ENCODE data around the gene ZFPL1. TPM values are rescaled to one million over a fixed set of nuclear protein-coding genes. Genes with fewer than 3 reads are reported as not detected.
A peak's percentile ranks its signal among the peaks of the same experiment; 100 is the strongest.

Gene ZFPL1
- total RNA-seq, 2 experiments from 2014 or later = 38.4 to 43.9 TPM

DNA sequence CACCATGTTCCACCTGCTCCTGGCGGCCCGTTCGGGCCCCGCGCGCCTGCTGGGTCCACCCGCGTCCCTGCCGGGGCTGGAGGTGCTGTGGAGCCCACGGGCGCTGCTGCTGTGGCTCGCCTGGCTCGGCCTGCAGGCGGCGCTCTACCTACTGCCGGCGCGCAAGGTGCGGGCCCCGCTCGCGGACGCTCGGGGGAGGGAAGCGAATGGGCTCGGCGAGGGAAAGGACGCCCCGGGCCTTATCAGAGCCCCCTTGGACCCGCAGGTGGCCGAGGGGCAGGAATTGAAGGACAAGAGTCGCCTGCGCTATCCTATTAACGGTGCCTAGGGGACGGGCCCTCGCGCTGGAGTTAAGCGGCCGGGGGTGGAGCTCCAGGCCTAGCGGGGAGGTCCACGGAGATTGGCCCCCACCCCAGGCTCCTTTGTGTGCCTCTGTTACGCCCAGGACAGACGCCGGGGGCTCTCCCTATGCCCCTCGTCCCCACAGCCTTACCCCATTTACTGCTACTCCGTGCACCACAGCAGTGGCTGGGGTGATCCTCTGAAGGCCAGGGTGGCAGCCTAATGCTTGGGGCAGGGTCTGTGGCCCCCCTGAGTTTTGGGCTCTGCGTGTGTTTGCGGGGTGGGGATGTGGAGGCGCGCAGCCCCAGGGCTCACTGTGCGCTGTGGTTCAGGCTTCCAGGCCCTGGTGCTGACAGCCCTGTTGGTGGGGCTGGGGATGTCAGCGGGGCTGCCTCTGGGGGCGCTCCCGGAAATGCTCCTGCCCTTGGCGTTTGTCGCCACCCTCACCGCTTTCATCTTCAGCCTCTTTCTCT, 28.7 kb downstream of the ZFPL1 start:
- no TSS peak for BruUV-seq (replicated peaks)
- H3K27ac ChIP-seq (ENCODE audit: low read depth, low read length, poor library complexity, severe bottlenecking) = peak overlapping the region; percentile 73
- H3K79me2 ChIP-seq (ENCODE audit: insufficient read depth, low read depth, low read length) = peaks cover 13% of the 10 kb centered on the region
- no peaks in the 10 kb centered on the region for H3K9me2 ChIP-seq (ENCODE audit: insufficient read depth, low read length)
- ChIA-PET CTCF (ENCODE audit: unreplicated experiment) (interaction anchor here (0.9 to 1.7 kb wide), 2 partner anchors 9 to 261 kb away, joined by 3 to 4 read pairs; partner anchors contain the start of gene FAU), POLR2A (interaction anchor here (1.0 to 2.1 kb wide), 4 partner anchors 19 to 385 kb away, joined by 3 to 10 read pairs (median 4); no protein-coding TSS in a partner anchor)
- H3K4me1 ChIP-seq (ENCODE audit: insufficient read depth, low read length, poor library complexity, severe bottlenecking) = peaks cover 55% of the 10 kb centered on the region
- peaks cover 49% of the 10 kb centered on the region for H3K36me3 ChIP-seq (ENCODE audit: insufficient read depth, low read length)
- H3K9me3 ChIP-seq (ENCODE audit: low read length) = no peaks in the 10 kb centered on the region
- peak overlapping the region; percentile 49; the same call in 1 of the 2 replicates for H2AFZ ChIP-seq (ENCODE audit: low read length)
- peak; percentile 80 for DNase-seq (ENCODE audit: low spot score)
- intact Hi-C loops (cut with micrococcal nuclease; ENCODE audit: unreplicated experiment) = loop anchor here (10.0 kb wide), 1 partner anchor 338 kb away; the partner anchor contains the start of gene SF1
- peak overlapping the region; percentile 69 for H3K4me3 ChIP-seq (ENCODE audit: low read depth, low read length, poor library complexity, severe bottlenecking)
- H4K20me1 ChIP-seq (ENCODE audit: insufficient read depth, low read length) = peaks cover 8% of the 10 kb centered on the region; the same call in 1 of the 2 replicates
- H3K4me2 ChIP-seq (ENCODE audit: low read length) = peak overlapping the region; percentile 91
- TF ChIP-seq, protein P1, sequence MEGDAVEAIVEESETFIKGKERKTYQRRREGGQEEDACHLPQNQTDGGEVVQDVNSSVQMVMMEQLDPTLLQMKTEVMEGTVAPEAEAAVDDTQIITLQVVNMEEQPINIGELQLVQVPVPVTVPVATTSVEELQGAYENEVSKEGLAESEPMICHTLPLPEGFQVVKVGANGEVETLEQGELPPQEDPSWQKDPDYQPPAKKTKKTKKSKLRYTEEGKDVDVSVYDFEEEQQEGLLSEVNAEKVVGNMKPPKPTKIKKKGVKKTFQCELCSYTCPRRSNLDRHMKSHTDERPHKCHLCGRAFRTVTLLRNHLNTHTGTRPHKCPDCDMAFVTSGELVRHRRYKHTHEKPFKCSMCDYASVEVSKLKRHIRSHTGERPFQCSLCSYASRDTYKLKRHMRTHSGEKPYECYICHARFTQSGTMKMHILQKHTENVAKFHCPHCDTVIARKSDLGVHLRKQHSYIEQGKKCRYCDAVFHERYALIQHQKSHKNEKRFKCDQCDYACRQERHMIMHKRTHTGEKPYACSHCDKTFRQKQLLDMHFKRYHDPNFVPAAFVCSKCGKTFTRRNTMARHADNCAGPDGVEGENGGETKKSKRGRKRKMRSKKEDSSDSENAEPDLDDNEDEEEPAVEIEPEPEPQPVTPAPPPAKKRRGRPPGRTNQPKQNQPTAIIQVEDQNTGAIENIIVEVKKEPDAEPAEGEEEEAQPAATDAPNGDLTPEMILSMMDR (conservative IDR thresholded peaks at IDR 0.05; ENCODE audit: low read length) = peak; percentile 90
- TF ChIP-seq EZH2phosphoT487 (IDR thresholded peaks at IDR 0.05; ENCODE audit: borderline replicate concordance, low read depth, low read length) = no peak

DNA sequence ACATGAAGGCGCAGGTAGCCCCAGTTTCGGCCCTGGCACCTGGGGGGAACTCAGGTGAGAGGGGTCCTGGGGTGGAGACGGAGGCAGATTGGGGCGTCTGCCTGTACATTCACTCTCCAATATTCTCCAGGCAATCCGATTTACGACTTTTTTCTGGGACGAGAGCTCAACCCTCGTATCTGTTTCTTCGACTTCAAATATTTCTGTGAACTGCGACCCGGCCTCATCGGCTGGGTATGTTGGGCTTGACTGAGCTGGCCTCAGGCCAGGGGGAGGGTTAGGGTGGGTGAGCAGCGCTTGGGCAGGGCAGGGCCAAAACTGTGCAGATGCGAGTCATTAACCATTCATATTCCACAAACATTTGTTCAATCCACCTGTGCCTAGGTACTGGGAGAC, 29.3 kb downstream of the ZFPL1 start:
- H3K79me2 ChIP-seq (ENCODE audit: insufficient read depth, low read depth, low read length) = peaks cover 13% of the 10 kb centered on the region
- H4K20me1 ChIP-seq (ENCODE audit: insufficient read depth, low read length) = peaks cover 8% of the 10 kb centered on the region; the same call in 1 of the 2 replicates
- H3K36me3 ChIP-seq (ENCODE audit: insufficient read depth, low read length) = peaks cover 54% of the 10 kb centered on the region
- peak overlapping the region; percentile 91 for H3K4me2 ChIP-seq (ENCODE audit: low read length)
- no peak for TF ChIP-seq EZH2phosphoT487 (IDR thresholded peaks at IDR 0.05; ENCODE audit: borderline replicate concordance, low read depth, low read length)
- TF ChIP-seq, protein P1 (conservative IDR thresholded peaks at IDR 0.05; ENCODE audit: low read length) = no peak
- H3K9me2 ChIP-seq (ENCODE audit: insufficient read depth, low read length) = no peaks in the 10 kb centered on the region
- POLR2A ChIA-PET = interaction anchor here (1.4 to 2.1 kb wide), 2 partner anchors 19 to 22 kb away, joined by 4 to 10 read pairs; no protein-coding TSS in a partner anchor
- intact Hi-C loops (cut with micrococcal nuclease; ENCODE audit: unreplicated experiment) = loop anchor here (10.0 kb wide), 1 partner anchor 339 kb away; the partner anchor contains the start of gene SF1
- peaks cover 61% of the 10 kb centered on the region for H3K4me1 ChIP-seq (ENCODE audit: insufficient read depth, low read length, poor library complexity, severe bottlenecking)
- peak overlapping the region; percentile 73 for H3K27ac ChIP-seq (ENCODE audit: low read depth, low read length, poor library complexity, severe bottlenecking)
- H3K4me3 ChIP-seq (ENCODE audit: low read depth, low read length, poor library complexity, severe bottlenecking) = peak overlapping the region; percentile 69
- no peaks in the 10 kb centered on the region for H3K9me3 ChIP-seq (ENCODE audit: low read length)
- DNase-seq (ENCODE audit: low spot score) = no peak
- CTCF ChIA-PET (ENCODE audit: unreplicated experiment) = interaction anchor here (1.7 kb wide), 1 partner anchor 262 kb away, joined by 3 read pairs; no protein-coding TSS in a partner anchor
- H2AFZ ChIP-seq (ENCODE audit: low read length) = peak overlapping the region; percentile 49; the same call in 1 of the 2 replicates
- no TSS peak for BruUV-seq (replicated peaks)
